GM23248 (cell line): Measurements from ENCODE around the gene SCO1.

ENCODE experiments used
- EZH2 ChIP-seq: fragments of 200-600 bp; sonication (generic); IDR thresholded peaks from 2 replicates; pipeline ENCODE4 v1.6.1; 2018; ENCODE audit warnings: antibody characterized with exemption, mild to moderate bottlenecking; ENCODE audit not compliant: insufficient read depth, poor library complexity, severe bottlenecking
- EZH2phosphoT487 ChIP-seq: fragments of 200-600 bp; sonication (generic); IDR thresholded peaks from 2 replicates; pipeline ENCODE4 v1.6.1; 2018; ENCODE audit warnings: antibody characterized with exemption, moderate library complexity, mild to moderate bottlenecking, low read depth; ENCODE audit not compliant: insufficient read depth

GRCh38 chr17:10626390-10626789, 70.9 kb downstream of the SCO1 start:
- TF ChIP-seq EZH2 (no peak), EZH2phosphoT487 (no peak)
